ENCODE results near the gene TMEM147.

TMEM147 gene

DNA sequence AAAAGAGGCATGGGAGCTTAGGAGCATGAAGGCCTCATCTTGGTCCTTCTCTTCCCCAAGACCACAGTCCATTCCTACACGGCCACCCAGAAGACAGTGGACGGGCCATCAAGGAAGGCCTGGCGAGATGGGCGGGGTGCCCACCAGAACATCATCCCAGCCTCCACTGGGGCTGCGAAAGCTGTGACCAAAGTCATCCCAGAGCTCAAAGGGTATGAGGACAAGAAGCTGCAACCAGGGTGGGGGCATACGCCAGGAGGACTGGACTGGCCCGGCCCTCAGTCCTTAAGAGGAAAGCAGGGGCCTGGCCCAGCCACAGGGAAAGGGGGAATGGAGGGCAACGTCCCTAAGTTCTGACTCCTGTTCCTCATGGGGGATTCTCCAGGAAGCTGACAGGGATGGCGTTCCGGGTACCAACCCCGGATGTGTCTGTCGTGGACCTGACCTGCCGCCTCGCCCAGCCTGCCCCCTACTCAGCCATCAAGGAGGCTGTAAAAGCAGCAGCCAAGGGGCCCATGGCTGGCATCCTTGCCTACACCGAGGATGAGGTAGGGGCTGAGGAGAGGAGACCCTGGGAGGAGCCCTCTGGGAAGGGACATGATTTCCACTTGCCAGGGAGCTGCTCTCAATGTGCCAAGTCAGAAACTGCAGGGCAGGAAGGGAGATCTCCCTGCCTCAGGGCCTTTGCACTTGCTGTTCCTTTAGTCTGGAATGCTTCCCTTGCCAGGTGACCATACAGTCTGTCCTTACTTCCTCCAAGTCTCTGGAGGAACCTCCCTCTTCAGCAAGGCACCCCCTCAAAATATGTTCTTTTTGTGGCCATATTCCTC is 1.9 kb upstream of the TMEM147 start:
- H3K4me3 ChIP-seq (ENCODE audit: low read depth, low read length) = no peak overlapping the region
- no peak for DNase-seq (ENCODE audit: low read depth)

DNA sequence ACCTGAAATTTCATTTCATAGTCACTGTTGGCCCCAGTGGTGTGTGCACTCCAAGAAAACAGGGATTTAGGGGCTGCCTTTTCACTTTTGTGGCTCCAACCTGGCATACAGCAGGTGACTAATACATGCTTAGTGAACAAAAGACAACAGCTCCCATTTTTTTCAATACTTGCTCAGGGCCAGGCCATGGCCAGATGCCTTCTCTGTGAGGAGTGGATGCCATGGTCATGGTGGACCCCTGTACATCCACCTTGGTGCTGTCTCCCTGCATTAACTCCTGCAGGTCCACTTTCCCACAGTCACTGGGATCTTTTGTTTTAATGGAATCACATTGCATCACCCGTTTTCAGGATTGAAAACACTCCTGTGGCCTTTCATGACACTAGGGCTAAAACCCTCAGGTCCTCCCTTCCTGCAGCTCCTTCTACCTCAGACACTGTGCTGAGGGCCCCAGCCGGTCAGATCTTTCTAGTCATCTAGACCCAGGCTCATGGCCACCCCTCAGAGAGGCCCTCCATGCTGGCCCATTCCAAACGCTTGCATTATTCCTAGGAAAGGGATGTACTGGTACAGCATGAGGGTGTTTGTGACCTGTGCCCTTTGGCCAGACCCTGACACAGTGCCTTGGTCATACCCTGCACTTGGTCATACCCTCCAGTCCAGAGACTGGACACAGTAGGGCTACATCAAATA is 1.2 kb upstream of the TMEM147 start:
- peak overlapping the region; percentile 90 for H3K4me3 ChIP-seq (ENCODE audit: low read depth, low read length)
- DNase-seq (ENCODE audit: low read depth) = no peak

DNA sequence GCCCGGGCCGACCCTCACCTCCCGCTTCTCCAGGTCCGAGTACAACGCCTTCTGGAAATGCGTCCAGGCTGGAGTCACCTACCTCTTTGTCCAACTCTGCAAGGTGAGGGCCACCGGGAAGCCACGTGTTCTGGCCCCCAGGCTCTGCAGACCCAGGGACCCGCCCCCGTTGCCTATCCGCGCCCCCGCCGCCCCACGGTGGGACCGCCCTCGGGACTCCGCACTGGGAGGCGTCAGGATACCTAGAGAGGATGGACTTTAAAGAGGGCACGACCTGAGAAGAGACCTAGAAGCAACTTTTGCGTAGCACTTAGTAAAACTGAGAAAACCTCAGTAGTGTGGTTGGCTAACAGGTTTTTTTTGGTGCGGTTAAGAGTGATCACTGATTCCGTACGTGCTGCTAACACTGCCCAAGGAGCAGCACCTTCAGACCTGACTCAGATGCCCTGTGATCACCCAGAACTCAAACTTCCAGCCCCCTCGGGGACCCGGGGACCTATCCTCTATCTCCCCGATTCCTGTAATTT is 492 bp downstream of the TMEM147 start:
- peak overlapping the region; percentile 90 for H3K4me3 ChIP-seq (ENCODE audit: low read depth, low read length)
- no peak for DNase-seq (ENCODE audit: low read depth)

DNA sequence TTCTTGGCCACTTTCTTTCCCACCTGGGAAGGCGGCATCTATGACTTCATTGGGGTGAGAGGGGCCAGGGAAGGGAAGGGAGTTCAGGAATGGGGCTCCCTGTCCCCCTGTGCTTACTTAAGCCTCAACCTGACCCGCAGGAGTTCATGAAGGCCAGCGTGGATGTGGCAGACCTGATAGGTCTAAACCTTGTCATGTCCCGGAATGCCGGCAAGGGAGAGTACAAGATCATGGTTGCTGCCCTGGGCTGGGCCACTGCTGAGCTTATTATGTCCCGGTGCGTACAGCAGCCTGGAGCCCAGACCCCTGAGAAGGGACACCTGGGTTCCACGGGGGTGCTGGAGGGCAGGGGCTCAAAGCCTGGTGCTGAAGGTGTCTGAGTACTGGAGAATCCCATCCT is 1.1 kb downstream of the TMEM147 start:
- DNase-seq (ENCODE audit: low read depth) = no peak
- H3K4me3 ChIP-seq (ENCODE audit: low read depth, low read length) = peak overlapping the region; percentile 90

DNA sequence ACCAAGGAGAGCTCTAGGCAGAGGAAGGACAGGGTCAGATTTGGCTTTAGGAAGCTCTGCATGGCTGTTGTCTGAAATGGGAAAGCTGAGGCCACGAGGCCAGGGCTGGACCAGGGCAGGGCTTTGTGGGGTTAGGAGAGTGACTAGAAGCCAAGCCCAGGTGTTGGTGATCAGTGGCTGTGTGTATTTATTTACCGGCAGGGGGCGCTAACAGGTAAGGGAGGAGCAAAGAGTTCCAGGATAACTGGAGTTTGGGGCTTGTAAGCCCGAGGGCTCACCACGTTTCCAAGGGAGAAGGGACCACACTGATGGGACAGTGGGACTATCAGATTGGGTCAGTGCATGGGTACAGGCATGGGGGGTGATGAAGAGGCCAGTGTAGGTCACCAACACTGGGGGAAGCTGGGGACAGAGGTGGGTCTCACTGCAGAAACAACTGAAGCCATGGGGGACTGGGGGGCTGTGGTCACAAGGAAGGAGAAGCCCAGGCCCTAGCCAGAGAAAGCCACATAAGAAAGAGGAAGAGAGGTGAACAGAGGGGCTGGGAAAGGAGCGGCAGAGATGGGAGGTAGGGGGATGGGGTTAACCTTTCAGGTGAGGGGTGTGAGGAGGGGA is 3.9 kb downstream of the TMEM147 start:
- no peak for DNase-seq (ENCODE audit: low read depth)
- H3K4me3 ChIP-seq (ENCODE audit: low read depth, low read length) = no peak overlapping the region

DNA sequence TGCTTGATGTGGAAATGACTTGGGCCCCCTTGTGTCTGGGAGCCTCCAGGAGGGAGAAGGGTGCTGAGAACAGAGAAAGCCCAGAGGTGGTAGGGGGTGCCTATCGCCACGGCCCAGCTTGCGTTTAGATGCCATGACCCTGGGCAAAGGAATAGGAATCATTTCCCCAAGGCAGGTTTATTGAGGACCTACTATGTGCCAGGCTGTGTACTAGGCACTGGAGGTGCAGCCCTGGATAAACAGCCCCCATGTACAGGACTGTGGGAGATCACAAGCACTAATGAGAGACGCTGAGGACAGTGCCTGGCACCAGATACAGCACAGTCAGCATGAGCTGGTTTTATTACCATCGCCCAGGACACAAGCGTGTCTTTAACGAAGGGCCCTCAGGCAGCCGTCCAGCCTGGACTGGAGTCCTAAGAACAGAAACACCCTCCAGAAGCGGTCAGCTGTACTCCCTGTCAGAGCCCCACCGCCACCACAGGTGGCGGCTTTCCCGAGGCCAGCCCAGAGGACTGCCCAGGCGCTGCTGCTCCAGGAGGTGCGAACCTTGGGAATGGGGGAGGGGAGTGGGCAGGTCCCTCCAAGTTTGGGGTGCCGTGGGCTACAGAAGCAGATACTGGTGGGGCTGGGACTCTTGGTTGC is 4.6 kb downstream of the TMEM147 start:
- DNase-seq (ENCODE audit: low read depth) = no peak
- no peak overlapping the region for H3K4me3 ChIP-seq (ENCODE audit: low read depth, low read length)

DNA sequence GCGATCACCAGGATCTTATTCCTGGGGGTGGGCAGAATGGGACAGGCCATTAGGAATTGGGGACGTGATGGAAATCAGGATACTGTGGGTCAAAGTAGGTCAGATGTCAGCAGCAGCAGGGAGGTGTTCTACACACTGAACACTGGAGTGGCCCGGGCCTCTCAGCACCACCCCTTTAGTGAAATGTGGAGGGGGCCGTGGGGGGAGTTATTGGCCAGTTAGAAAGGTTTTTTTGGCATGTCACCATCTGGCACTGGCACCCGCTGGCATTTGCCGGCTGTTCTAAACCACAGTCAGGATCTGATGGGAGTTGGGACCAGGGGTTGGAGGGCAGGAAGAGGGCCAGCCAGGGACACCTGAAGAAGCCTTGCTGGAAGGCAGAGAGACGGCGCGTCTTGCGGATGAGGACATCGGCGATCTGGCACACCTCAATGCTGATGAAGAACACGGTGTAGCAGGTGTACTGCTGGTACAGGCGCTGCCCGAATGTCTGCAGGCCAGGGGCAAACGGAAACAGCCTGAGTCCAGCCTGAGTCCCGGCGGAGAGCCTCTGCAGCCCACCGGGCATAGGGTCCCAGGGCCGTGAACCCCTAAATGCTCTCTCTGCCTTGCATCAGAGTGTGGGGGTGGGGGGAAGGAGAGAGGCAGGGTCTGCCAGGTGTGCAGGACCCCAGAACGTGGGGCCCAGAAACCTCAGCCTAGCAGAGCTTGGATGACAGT is 5.8 kb downstream of the TMEM147 start:
- DNase-seq (ENCODE audit: low read depth) = no peak
- no peak overlapping the region for H3K4me3 ChIP-seq (ENCODE audit: low read depth, low read length)

DNA sequence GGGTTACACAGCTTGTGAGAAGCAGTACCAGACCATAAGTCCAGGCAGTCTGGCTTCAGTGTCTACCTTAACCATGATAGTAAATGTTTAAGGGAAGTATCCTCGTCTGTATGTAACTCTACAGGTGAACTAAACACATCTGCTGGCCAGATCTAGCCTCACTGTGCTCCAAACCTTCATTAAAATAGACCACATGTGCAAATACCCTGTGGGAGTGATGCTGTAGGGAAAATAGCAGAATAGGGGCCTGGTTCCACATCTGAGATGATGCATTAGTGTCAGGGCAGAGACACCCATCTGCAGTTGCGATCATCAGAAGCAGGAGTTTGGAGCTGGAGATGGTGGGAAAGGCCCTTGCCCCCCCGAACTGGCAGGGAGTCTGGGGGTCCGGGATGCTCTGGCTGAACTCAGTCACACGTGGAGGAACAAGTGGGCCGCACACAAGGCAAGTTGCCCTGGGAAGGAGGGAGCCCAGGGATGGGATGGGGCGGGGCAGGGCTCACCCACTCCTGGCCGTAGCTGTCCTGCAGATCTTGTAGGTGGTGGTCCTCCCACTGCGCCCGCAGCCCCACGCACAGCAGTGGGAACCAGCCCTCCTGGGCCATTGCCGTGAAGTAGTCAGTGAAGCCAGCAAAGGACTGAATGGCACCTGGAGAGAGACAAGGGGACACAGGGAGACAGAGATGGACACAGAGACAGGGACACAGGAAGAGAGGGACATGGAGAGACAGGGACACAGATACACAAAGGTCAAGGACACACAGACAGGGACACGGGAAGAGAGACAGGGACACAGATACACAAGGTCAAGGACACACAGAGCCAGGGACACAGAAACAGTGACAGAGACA is 7.3 kb downstream of the TMEM147 start:
- no peak for DNase-seq (ENCODE audit: low read depth)
- no peak overlapping the region for H3K4me3 ChIP-seq (ENCODE audit: low read depth, low read length)

DNA sequence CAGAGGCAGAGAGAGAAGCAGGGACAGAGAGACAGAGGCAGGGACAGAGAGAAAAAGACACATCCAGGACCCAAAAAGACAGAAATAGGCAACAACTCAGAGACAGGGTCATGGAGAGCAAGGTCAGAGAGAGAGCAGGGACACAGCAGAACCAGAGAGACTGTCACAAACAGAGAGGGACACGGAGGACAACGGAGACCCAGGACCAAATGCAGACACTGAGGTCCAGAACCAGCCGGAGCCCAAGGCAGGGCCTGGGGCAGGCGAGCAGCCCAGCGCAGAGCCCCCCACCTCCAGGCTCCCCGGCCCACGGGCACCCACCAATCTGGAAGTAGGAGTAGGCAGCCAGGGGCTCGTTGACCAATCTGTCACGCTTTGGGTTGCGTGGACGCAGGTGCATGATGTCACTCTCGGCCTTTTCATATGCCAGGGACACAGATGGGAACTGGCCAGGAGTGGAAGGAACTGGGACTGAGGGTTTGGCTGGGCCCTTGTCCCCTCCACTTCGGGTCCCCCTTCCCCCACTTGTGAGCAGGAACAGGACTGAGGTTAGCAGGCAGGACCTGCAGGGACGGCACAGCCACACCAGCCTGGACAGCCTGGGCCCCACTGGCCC is 8.1 kb downstream of the TMEM147 start:
- no peak for DNase-seq (ENCODE audit: low read depth)
- no peak overlapping the region for H3K4me3 ChIP-seq (ENCODE audit: low read depth, low read length)

DNA sequence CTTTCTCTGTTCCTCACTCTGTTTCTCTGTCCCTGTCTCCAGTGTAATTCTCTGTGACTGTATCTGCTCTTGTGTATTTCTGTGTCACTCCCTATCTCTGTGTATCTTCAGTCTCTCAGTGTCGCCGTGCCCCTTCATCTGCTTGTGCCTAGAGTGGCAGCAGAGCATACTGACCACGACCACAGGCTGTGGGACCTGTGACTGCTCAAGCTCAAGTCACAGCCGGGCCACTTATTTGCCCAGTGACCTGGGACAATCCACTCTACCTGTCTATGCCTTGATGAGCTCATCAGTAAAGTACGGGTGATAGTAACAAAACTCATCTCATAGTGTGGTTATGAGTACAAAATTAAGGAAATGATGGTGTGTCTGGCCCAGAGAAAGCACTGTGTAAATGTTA is 8.7 kb downstream of the TMEM147 start:
- no peak overlapping the region for H3K4me3 ChIP-seq (ENCODE audit: low read depth, low read length)
- no peak for DNase-seq (ENCODE audit: low read depth)

DNA sequence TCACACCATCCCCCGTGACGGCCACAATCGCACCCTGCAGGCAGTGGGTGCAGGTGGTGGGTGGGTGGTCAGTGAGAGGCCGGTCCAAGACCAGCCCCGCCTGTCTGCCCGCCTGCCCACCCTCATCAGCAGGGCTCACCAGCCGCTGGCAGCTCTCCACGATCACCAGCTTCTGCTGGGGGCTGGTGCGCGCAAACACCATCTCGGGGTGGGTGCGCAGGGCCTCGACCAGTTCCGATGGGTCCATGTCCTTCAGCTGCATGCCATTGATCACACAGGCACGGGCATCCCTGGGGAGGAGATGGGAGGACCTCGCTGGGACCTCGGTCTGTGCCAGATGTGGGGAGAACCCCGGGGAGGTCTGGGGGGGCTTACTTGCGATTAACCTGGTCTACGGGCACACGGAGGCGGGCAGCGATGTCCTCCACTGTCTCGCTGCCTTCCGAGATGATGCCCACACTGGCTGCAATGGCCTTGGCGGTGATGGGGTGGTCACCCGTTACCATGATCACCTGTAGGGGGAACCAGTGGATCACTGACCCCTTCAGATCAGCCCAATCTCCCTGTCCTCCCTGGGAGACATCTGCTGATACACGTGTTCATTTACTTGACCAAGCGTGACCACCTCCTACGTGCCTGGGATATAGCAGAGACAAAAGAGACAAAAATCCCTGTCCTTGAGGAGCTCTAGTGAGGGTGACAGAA is 10.0 kb downstream of the TMEM147 start:
- DNase-seq (ENCODE audit: low read depth) = no peak
- no peak overlapping the region for H3K4me3 ChIP-seq (ENCODE audit: low read depth, low read length)

DNA sequence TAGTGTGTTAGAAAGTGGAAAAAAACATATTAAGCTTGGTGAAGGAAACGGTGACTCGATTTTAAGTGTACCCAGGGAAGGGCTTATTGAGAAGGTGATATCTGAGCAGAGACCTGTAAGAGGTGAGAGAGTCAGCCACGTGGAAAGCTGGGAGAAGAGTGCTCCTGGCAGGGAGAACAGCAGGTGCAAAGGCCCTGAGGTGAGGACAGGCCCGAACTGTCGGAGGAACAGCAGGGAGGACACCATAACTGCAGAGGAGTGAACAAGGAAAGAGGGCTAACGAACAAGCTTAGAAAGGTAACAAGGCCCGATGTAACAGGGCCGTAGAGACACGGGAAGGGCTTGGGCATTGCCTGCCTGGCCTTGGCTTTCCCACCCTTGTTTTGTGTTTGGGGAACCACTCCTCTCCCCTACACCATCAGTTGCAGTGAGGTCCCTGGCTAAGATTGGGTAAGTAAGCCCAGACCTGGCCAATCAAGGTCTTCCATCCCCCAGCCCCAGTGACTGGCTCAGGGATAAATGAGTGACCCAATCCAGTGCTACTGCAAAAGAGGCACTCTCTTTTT is 10.7 kb downstream of the TMEM147 start:
- H3K4me3 ChIP-seq (ENCODE audit: low read depth, low read length) = no peak overlapping the region
- no peak for DNase-seq (ENCODE audit: low read depth)

DNA sequence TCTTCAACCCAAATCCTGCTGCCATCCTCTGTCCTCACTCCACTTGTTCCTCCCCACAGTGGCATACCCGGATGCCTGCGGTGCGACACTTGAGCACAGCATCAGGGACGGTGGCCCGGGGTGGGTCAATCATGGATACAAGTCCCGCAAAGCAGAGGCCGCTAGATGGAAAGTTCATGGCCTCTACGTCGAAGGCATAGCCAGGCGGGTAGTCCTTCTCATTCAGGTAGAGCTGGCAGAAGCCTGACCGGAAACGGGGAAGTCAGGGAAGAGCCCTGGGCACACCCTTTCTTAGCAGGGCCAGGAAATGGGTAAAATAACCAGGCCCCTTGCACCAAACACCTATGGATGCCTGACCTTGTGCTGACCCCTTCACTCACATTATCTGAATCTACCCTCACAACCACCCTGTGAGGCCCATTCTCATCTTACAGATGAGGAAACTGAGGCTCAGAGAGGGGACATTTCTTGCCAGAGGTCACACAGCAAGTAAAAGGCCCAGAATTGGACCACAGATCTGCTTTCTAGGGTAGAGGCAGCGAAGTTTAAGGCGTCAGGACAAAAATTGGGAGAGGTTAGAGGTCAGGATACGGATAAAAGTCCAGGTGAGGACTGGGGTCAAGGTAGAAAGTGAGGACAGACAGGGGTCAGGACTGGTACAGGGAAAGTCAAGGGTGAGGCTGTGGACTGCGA is 11.6 kb downstream of the TMEM147 start:
- no peak overlapping the region for H3K4me3 ChIP-seq (ENCODE audit: low read depth, low read length)
- no peak for DNase-seq (ENCODE audit: low read depth)

DNA sequence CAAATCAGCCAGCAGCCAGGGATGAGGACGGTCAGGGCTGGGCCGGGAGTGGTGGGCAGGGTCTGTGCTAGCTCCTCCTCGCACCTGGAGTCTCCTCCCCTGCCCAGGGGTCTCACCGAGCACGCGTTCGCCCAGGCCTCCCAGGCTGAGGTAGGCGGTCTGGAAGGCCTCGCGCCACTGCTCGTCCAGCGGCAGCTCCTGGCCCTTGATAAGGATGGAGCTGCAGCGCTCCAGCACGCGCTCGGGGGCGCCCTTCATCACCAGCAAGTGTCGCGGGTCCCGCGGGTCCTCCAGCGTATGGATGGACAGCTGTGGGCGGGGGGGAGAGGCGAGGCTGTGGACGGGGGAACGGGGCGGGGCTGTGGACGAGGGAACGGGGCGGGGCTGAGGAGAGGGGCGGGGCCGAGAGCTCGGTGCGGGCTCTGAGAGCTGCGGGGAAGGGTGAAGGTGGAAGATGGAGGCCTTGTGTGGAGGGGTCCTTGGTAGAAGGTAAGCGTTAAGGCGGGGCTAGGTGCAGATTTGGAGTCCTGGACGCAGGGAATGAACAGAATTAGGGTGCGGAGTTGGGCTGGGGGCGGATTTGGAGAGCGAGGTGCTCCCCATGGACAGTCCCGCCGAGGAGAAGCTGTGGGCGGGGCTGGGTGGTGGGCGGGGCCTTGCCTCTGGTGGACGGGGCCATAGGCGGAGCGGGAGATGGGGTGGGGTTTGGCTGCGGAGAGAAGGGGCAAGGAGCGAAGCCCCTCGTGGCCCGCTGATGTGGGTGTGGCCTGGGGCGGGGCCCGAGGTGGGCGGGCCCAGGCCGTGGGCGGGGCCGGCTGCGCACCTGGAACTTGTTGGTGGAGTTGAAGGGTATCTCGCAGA is 12.3 kb downstream of the TMEM147 start:
- no peak for DNase-seq (ENCODE audit: low read depth)
- peak overlapping the region; percentile 49 for H3K4me3 ChIP-seq (ENCODE audit: low read depth, low read length)

DNA sequence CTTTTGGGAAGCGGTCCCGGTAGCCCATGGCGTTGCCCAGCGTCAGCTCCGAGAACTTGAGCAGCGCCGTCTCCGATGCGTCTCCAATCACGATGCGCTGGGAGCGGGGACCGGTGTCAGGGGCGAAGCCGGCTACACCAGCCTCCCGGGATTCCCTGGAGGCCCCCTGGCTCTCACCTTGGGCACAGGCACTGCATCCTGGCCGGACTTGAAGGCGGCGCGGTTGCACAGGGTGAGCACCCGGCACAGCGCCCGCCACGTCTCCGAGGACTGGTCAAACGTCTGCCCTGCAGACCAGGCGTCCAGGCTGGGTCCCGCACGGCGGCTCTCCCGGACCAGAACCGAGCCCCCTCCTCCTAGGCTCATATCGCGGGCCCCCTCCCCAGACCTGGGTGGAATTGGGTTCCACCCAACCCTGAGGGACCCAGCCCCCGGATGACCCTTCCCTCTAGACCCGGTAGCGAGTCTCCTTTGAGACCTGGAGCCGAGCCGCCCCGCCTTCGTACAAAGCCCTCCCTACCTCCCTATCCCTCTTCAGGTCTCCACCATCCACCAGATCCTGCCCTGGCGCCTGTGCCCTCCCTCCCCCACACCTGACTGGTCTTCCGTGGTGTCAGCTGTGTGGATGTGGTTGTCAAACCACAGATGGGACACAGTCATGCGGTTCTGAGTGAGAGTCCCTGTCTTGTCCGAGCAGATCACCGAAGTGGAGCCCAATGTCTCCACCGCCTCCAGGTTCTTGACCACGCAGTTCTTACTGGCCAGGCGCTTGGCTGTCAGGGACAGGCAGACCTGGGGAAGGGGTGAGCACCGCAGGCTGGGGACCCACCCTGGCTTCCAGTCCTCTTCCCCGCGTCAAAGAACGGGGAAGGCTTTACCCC is 13.2 kb downstream of the TMEM147 start:
- DNase-seq (ENCODE audit: low read depth) = no peak
- H3K4me3 ChIP-seq (ENCODE audit: low read depth, low read length) = peak overlapping the region; percentile 49

Data from skeletal muscle cell (primary cell).